Activated CD8-positive, alpha-beta memory T cell treated with anti-CD3 and anti-CD28 coated beads, Interleukin-2, amount 50 U/mL, for 48 hours (primary cell): ENCODE data around the gene BDKRB1.

Experiments used
- DNase-seq: peaks from one replicate; pipeline ENCODE4 v3.0.0-alpha.2; 2020

The BDKRB1 gene

GRCh38 chr14:96263347-96264199, 7.6 kb downstream of the BDKRB1 start:
- no peak for DNase-seq

DNA sequence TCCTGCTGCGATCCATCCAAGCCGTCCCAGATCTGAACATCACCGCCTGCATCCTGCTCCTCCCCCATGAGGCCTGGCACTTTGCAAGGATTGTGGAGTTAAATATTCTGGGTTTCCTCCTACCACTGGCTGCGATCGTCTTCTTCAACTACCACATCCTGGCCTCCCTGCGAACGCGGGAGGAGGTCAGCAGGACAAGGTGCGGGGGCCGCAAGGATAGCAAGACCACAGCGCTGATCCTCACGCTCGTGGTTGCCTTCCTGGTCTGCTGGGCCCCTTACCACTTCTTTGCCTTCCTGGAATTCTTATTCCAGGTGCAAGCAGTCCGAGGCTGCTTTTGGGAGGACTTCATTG, 8.2 kb downstream of the BDKRB1 start:
- DNase-seq: no peak

DNA sequence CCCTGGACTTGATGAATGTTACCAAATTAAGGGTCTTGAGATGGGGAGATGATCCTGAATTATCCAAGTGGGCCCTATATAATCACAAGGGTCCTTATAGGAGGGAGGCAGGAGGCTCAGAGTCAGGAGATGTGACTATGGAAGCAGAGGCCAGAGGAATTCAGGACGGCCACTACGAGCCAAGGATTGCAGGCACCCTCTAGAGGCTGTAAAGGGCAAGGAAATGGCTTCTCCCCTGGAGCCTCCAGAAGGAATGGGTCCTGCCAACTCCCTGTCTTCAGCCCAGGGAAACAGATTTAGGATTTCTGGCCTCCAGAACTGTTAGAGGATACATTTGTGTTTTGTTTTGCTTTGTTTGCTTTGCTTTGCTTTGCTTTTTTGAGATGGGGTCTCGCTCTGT, 8.8 kb downstream of the BDKRB1 start:
- no peak for DNase-seq

- no peak for DNase-seq
These were observed 9.5 kb downstream of the BDKRB1 start for GRCh38 chr14:96265383-96266095.

GRCh38 chr14:96267336-96267735, 11.3 kb downstream of the BDKRB1 start:
- no peak for DNase-seq

DNA sequence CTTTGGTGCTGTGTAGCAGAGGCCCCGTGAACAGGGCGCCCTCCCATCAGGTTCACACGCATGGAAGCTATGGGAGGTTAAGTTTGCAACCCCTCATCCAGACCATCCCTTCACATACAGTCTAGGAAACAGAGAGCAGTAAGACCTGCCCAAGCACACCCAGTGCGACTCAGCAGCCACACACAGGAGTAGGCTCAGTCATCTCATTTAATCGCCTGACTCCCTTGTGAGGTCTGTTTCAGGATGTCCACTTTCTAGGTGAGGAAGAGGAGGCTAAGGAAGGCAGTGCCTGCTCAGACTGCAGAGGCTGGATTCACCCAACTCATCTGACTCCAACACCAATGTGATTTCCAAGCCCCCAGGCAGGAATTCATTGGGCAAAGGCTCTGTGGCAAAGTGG, 11.9 kb downstream of the BDKRB1 start:
- DNase-seq: no peak

DNA sequence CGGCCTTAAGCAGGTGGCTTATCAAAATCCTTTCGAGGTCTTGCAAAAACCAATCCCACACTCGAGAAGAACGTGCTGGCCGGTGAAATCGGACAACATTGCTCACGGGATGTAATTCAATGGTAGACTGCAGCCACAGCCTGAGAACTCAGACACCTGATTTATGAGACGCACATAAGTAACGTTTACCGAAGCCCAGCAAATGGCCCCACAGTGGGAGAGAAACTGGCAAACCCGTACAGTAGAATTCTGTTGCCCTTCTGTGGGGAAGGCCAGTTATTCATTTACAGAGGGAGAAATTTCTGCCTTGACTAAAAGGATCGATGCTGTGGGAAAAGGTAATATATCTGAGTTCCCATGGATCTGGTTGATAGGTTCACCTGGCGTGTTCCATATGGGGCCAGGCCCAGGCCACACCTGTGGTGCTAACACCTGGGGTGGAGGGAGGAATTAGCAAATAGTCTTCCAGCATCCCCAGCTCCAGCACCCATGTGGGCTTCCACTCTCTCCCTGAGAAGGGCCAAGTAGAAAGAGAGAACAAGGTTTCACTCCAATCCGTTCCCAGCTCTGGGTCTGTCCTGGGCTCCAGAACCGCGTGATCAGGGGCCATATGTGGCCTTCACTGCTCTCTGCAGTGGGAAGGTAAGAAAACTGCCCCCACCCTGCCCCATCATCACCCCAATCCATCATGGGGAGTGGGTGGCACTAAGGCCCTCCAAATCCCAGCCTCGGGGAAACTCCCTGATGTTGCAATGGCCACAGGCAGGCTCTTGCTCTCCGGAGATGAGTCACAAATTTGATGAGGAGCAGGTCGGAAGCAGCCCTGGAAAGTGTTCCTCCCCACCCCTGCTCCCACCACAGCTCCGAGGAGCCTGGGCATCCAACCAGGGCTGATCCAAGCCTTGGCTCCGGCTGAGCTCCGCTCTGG, 12.7 kb downstream of the BDKRB1 start:
- DNase-seq: no peak

DNA sequence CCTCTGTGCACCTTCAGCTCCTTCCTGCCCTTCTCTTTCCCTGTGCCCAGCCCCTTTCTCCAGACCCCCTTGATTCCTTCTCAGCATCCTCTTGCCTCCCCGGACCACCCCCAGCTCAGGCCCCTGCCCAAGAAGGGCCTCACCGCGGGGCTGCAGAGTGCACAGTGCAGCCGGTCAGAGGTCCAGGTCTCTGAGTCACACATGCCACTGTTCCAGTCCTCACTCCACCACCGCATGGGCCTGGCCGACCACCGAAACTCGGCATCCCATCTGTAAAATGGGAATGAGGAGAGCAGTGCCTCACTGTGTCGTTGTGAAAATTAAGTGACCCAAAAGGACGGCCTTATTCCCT, 13.3 kb downstream of the BDKRB1 start:
- no peak for DNase-seq

- no peak for DNase-seq
These were observed 14.8 kb downstream of the BDKRB1 start for GRCh38 chr14:96270565-96271420.

- DNase-seq: no peak
These were observed 15.4 kb downstream of the BDKRB1 start for GRCh38 chr14:96271421-96271762.

DNA sequence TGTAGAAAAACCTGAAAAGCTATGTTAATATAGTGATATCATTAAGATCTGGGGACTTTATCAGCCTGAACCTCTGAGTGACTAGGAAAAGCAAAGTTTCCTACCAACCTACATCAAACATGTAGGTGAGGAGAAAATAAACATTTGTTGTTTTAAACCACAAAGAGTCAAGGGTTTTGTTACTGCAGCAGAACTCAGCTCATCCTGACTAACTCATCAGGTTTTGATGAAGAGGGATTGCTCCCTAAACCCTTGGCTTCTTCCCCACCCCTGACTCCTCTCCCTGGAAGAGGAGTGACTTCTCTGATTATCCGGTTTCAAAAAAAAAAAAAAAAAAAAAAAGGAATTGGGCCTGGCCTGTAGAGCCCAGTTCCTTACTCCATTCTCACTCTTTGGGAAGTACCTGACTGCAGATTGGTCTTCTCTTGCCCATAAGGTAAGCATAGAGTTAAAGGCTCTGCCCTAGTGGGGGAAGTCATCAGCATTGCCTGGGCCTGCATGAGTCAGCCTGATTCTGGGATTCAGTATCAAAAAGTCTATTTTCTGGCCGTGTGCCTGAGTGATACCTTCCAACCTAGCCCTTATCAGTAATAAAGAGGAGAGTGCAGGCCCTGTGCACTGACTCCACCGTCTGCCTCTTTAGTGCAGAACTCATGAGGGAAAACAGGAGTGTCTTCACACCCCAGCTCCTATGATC, 16.9 kb downstream of the BDKRB1 start:
- no peak for DNase-seq

DNA sequence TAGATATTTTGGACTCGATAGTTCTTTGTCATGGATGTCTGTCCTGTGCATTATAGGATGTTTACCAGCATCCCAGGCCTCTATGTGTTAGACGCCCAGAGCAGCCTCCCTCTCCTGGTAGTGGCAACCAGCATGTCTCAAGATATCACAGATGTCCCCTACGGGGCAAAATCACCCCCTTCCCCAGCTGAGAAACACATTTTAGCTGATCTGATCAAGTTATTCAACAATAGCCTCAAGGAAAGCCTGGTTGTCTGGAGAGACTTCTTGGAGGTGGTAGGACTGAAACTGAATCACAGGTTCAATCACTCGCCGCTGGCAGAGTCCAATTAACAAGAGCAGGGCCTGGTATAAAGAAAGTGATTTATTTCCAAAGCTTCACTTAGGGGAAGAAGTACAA, 17.6 kb downstream of the BDKRB1 start:
- no peak for DNase-seq

DNA sequence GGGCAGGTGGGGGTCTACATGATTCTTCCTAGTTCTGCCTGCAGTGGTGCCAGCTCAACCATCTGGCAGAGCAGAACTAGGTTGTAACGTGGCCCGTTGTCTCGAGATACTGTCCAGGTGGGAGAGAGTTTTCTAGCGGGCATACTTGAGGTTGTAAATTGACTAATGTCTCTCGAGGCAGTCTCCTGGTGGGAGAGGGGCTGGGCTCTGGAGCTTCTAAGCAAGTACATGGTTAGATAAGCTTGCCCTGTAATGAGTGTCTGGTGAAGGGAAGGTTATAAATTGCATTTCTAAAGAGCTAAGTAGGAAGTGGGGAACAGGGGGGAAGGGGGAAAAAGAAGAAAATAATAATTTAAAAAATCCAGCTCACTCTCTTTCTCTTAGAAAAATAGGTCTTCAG, 18.1 kb downstream of the BDKRB1 start:
- no peak for DNase-seq

DNA sequence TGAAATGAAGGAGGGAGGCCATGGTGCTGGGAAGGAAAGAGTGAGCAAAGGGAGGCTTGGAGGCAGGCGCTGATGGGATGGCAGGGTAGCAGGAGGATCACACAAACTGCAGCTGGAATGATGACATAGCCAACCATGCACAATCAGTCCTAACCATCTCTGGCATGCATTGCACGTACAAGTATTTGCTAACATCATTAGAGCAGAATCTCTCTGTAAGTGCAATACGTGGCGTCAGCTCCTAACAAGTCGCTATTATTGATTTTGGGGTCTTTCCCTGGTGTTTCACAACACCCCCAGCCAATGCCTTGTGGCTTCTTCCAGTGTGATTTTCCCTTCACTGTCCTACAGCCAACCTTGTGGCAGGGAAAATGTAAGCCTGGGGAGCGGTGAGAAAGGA, 18.5 kb downstream of the BDKRB1 start:
- no peak for DNase-seq

DNA sequence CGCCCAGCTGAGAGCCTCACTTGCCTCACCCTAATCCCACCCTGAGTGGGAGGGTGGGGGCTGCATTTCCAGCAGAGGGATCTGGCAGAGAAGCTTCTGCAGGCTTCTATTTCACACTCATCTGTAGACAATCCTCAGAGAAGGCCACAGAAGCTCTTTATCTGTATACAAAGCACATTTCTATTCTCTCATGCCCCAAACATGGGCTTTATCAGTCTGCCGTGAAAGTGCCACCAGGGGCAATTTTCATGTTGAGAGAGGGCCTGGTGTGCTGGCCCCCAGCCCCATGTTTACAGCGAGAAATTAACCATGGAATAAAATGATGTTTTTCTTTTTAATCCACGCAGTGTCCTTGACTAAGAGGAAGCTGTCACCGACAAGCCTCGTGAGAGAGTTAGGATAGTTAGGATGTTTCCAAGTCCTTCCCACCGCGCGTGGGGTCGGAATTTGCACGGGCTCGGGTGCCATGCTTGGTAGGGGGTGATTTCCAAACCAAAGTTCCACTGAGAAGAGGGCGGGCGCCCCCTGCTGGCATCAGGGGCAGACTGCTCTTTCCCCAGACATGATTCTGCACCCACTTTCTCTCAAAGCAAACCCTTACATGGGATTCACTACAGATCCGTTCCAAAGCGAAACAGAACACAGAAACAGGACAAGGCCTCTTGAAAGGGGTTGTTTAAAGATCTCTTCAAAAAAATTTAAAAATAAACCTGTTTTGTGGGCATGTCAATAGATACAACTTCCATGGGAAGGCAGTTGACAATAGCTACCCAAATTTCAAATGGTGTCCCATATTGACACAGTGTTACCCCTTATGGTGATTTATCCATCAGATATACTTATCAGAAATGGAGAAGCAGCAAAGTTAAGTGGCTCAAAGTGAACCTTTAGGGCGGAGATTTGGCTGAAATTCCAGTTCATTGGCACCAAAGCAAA, 19.4 kb downstream of the BDKRB1 start:
- peak; percentile 91 for DNase-seq

GRCh38 chr14:96277890-96278289, 21.9 kb downstream of the BDKRB1 start:
- no peak for DNase-seq

DNA sequence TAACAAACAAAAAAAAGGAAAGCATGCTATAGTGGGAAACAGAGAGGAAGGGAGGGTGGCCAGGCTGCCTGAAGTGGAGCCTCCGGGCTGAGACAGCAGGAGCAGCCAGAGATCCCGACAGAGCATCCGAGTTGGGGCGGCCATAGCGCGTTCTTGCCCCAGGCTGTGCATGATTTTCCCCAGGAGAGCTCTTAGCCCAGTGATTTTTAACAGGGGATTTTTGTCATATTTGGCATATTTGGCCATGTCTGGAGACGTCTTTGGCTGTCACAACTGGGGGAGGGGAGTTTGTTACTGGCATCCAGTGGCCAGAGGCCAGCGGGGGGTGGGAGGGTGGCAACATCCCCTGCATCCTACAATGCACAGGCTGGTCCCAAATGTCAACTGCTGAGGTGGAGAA, 23.6 kb downstream of the BDKRB1 start:
- DNase-seq: no peak

DNA sequence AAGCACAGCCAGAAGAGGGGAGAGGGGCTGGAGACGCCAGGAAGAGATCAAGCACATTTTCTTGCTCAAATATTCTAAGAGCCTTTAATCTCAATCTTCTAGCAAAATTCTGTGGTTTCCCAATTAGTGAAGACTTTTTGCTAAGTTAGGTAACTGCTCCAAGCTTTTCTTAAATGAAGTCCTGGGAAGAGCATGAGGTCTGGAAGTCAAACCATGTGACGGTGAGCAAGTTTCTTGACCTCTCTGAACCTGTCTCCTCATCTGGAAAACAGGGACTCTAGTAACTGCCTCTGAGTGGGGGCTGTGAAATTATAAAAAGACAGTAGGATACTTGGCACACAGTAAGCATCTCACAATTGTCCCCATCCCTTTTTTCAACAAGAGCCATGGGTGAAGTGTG, 24.1 kb downstream of the BDKRB1 start:
- no peak for DNase-seq

DNA sequence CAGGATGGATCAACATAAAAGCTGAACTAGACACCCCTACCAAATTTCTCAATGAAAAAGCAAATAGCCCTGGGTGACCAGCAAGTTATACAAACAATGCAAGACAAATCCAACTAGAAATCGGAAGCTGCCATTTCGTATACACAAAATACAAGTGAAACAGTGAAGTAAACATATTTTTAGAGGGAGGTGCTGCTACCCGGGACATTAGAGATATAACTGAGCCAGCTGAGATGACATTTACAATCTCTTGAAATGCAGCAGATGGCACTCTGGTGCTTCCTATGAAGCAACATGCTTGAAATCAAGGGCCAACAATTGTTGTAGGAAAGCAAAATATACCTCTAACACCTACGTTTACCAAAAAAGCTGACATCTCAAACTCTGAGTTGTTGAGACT, 25.5 kb downstream of the BDKRB1 start:
- DNase-seq: no peak

DNA sequence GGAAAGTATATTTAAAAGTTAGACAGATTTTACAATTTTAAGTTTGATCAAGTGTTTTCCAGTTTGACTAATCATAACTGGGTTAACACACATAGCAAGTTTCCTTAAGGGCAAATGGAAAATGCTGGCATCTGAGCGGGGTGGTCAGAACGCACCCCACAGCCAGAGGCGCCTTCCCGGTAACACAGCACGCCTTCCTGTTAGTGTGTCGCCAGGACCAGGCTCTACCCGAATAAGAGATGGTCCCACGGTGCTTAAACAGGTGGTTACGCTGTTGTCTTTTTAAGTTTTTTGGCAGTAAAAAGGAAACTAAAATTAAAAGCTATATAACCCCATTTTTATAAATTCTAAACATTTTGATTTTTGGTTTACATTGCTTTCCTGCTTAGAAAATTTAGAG, 28.0 kb downstream of the BDKRB1 start:
- no peak for DNase-seq

- DNase-seq: no peak
These were observed 28.4 kb downstream of the BDKRB1 start for GRCh38 chr14:96284430-96284829.
